Lower leg skin (tissue), 3 donors: Measurements from ENCODE around the gene XG.

ENCODE experiments used
- POLR2A ChIP-seq, 2 donors: fragments of 450-650 bp; IDR thresholded peaks; one replicate each; pipeline ENCODE4 v1.6.1; 2016 to 2017; ENCODE audit warnings: antibody characterized with exemption in 2 of 2, mild to moderate bottlenecking in 1 of 2, moderate library complexity in 1 of 2
- TF ChIP-seq, protein P1 (sequence below), 3 donors: fragments of 450-650 bp; IDR thresholded peaks; one replicate each; pipeline ENCODE4 v1.5.1; 2016; ENCODE audit warnings: antibody characterized with exemption in 3 of 3, mild to moderate bottlenecking in 3 of 3, moderate library complexity in 2 of 3

DNA sequence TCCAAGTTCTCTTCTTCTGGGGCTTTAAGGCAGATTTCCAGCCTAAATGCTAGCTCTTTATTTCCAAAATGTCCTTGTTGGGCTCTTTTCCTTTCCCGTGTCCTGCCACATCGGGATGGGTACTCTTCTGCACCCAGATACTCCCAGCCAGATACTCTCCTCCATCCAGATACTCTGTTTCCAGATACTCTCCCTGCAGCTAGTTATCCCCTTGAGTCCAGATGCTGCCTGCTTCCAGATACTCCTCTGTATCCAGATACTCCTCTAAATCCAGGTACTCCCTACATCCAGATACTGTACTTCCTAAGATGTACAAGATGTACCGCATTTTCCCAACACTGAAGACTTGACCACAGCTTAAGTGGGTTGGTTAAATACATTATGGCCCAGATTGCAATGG lies 10.5 kb upstream of the XG start:
- TF ChIP-seq, protein P1, sequence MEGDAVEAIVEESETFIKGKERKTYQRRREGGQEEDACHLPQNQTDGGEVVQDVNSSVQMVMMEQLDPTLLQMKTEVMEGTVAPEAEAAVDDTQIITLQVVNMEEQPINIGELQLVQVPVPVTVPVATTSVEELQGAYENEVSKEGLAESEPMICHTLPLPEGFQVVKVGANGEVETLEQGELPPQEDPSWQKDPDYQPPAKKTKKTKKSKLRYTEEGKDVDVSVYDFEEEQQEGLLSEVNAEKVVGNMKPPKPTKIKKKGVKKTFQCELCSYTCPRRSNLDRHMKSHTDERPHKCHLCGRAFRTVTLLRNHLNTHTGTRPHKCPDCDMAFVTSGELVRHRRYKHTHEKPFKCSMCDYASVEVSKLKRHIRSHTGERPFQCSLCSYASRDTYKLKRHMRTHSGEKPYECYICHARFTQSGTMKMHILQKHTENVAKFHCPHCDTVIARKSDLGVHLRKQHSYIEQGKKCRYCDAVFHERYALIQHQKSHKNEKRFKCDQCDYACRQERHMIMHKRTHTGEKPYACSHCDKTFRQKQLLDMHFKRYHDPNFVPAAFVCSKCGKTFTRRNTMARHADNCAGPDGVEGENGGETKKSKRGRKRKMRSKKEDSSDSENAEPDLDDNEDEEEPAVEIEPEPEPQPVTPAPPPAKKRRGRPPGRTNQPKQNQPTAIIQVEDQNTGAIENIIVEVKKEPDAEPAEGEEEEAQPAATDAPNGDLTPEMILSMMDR (IDR thresholded peaks at IDR 0.05), result no peak
- TF ChIP-seq POLR2A (IDR thresholded peaks at IDR 0.05), result no peak
